Stomach (tissue), 4 donors: Measurements from ENCODE around the gene TMEM88.

Experiments
- POLR2A ChIP-seq, 4 donors: fragments of 450-650 bp; IDR thresholded peaks; one replicate each; pipeline ENCODE4 v1.6.1; 2016; ENCODE audit warnings: antibody characterized with exemption in 4 of 4, control low read depth in 2 of 4, mild to moderate bottlenecking in 1 of 4, moderate library complexity in 1 of 4
- TF ChIP-seq, protein P1 (sequence below), 7 experiments: fragments of 450-650 bp in 4 of 7; fragments of 200-600 bp in 3 of 7; sonication (generic) in 3 of 7; IDR thresholded peaks; one replicate each; pipeline ENCODE4 v1.5.1; 2016 to 2019; ENCODE audit warnings: antibody characterized with exemption in 7 of 7, control low read depth in 2 of 7, mild to moderate bottlenecking in 1 of 7

DNA sequence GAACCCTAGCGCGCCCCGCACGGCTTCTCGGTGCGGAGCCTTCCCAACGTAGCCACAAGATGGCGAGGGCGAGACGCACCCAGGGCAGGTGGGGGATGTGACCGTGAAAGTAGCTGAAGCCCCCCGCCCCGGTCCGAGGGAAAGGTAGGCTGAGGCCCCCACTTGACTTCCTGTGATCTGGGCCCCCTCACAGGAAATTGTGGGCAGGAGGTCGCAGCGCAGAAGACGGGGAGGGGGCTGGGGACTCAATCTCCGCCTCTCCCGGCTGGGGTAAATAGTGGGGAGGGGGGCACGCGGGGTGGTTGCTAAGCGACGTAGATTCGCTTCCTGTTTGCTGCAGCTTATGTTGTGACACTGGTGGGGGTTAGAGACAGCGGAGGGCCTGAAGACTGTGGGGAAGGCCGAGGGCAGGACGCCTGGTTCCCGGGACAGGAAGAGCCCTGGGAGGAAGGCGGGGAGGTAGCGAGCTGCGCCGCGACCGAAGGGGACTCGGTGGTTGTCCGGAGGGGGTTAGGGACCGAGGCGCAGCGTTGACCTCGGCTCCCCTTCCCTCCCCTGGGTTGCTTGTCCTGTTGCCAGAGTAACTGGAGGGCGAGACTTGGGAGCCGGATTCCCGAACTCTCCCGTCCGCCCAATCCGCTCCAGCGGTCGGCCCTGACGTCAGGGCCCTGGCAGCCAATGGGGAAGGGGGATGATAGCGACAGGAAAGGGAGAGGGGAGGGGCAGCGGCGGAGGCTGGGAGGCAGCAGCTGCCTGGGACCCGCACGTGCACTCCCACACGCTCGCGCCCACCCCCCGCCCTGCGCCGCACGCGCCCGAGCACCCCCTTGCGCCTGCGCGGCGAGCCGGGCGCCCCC lies 19.7 kb upstream of the TMEM88 start:
- TF ChIP-seq, protein P1, sequence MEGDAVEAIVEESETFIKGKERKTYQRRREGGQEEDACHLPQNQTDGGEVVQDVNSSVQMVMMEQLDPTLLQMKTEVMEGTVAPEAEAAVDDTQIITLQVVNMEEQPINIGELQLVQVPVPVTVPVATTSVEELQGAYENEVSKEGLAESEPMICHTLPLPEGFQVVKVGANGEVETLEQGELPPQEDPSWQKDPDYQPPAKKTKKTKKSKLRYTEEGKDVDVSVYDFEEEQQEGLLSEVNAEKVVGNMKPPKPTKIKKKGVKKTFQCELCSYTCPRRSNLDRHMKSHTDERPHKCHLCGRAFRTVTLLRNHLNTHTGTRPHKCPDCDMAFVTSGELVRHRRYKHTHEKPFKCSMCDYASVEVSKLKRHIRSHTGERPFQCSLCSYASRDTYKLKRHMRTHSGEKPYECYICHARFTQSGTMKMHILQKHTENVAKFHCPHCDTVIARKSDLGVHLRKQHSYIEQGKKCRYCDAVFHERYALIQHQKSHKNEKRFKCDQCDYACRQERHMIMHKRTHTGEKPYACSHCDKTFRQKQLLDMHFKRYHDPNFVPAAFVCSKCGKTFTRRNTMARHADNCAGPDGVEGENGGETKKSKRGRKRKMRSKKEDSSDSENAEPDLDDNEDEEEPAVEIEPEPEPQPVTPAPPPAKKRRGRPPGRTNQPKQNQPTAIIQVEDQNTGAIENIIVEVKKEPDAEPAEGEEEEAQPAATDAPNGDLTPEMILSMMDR (IDR thresholded peaks at IDR 0.05): peak in 5 of 7 experiments; percentile 60 to 92 (median 80)
- TF ChIP-seq POLR2A (IDR thresholded peaks at IDR 0.05): peak in 2 of 4 donors; percentile 31 to 43
